Neural progenitor cell (in vitro differentiated cells): ENCODE data around the gene SLC9A5. TPM values are rescaled to one million over a fixed set of nuclear protein-coding genes. Genes with fewer than 3 reads are reported as not detected.

Experiments used
- DNase-seq: peaks from one replicate; pipeline ENCODE4 v3.0.0-alpha.2; 2016; ENCODE audit warnings: low spot score
- H2AFZ ChIP-seq: fragments of 200-600 bp; sonication (generic); replicated peaks from 2 replicates; pipeline ENCODE4 v1.6.1; 2016; ENCODE audit warnings: antibody characterized with exemption
- H3F3A ChIP-seq: fragments of 200-600 bp; sonication (generic); 2 replicates; pipeline ENCODE4 v1.6.1; 2016; ENCODE audit warnings: antibody characterized with exemption, low read depth
- H3K27ac ChIP-seq: fragments of 200-600 bp; sonication (generic); 2 replicates; pipeline ENCODE4 v1.5.1; 2016; ENCODE audit warnings: mild to moderate bottlenecking
- H3K27me3 ChIP-seq: fragments of 200-600 bp; sonication (generic); 2 replicates; pipeline ENCODE4 v1.6.1; 2016; ENCODE audit warnings: mild to moderate bottlenecking, moderate library complexity
- H3K36me3 ChIP-seq: fragments of 200-600 bp; sonication (generic); 2 replicates; pipeline ENCODE4 v1.5.1; 2016
- H3K4me1 ChIP-seq: fragments of 200-600 bp; sonication (generic); 2 replicates; pipeline ENCODE4 v1.6.1; 2016; ENCODE audit warnings: mixed run types
- H3K4me2 ChIP-seq: fragments of 200-600 bp; sonication (generic); 2 replicates; pipeline ENCODE4 v1.6.1; 2016
- H3K4me3 ChIP-seq: fragments of 200-600 bp; sonication (generic); 2 replicates; pipeline ENCODE4 v1.5.1; 2016
- H3K79me2 ChIP-seq: fragments of 200-600 bp; sonication (generic); 2 replicates; pipeline ENCODE4 v1.6.1; 2016; ENCODE audit warnings: low read depth
- H3K9ac ChIP-seq: fragments of 200-600 bp; sonication (generic); 2 replicates; pipeline ENCODE4 v1.6.1; 2016
- H3K9me3 ChIP-seq: fragments of 200-600 bp; sonication (generic); 2 replicates; pipeline ENCODE4 v1.5.1; 2016; ENCODE audit warnings: low read depth
- H4K20me1 ChIP-seq: fragments of 200-600 bp; sonication (generic); 2 replicates; pipeline ENCODE4 v1.6.1; 2016; ENCODE audit warnings: low read depth
- H3K27ac Mint-ChIP-seq: 3 replicates; pipeline ENCODE4 v1.8.0; 2021; ENCODE audit warnings: mixed read lengths
- H3K27me3 Mint-ChIP-seq: 2 replicates; pipeline ENCODE4 v1.8.0; 2022; ENCODE audit warnings: low read depth, mild to moderate bottlenecking, inconsistent platforms, moderate library complexity, mixed read lengths; ENCODE audit not compliant: insufficient read depth
- H3K36me3 Mint-ChIP-seq: 3 replicates; pipeline ENCODE4 v1.8.0; 2021; ENCODE audit warnings: mixed read lengths
- H3K4me1 Mint-ChIP-seq: 3 replicates; pipeline ENCODE4 v1.8.0; 2021; ENCODE audit warnings: mixed read lengths
- H3K4me3 Mint-ChIP-seq: 3 replicates; pipeline ENCODE4 v1.8.0; 2021; ENCODE audit warnings: mild to moderate bottlenecking, moderate library complexity, mixed read lengths
- H3K9me3 Mint-ChIP-seq: 3 replicates; pipeline ENCODE4 v1.8.0; 2020; ENCODE audit warnings: mixed read lengths
- EZH2 ChIP-seq: fragments of 200-600 bp; sonication (generic); IDR thresholded peaks from 2 replicates; pipeline ENCODE4 v1.6.1; 2017; ENCODE audit warnings: antibody characterized with exemption, mild to moderate bottlenecking, moderate library complexity
- EZH2phosphoT487 ChIP-seq: fragments of 200-600 bp; sonication (generic); IDR thresholded peaks from 2 replicates; pipeline ENCODE4 v1.6.1; 2017; ENCODE audit warnings: antibody characterized with exemption
- total RNA-seq: library from RNA; depleted of rRNA; stranded (reverse); fragments of >200 nt; gene quantifications from 2 replicates; pipeline ENCODE4 v1.2.3, GENCODE V29; 2015; ENCODE audit warnings: low replicate concordance
- TF ChIP-seq, protein P1 (sequence below): fragments of 200-600 bp; sonication (generic); IDR thresholded peaks from 2 replicates; pipeline ENCODE4 v1.5.1; 2017; ENCODE audit warnings: antibody characterized with exemption, mild to moderate bottlenecking

Gene SLC9A5
- total RNA-seq, 1 donor from 2014 or later, result 2.5 TPM

GRCh38 chr16:67249178-67250044 lies 632 bp downstream of the SLC9A5 start:
- no peaks in the 10 kb centered on the region for H3K36me3 Mint-ChIP-seq
- H3K27ac ChIP-seq, result no peak overlapping the region

DNA sequence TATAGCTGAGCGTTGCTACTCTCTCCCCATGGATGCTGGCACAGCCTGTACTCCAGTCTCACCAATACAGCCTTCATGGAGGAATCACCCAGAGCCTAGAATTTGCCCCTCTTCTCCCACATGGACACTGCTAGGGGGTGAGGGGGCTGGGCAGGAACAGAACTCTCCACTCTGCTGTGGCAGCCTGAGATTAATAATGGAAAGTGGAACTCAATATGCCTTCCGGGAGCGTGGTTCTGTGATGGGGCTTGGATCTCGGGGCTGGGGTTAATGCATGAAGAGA lies 1.2 kb downstream of the SLC9A5 start:
- peak overlapping the region; percentile 64 for H3K4me3 ChIP-seq
- Mint-ChIP-seq H3K27ac (no peak overlapping the region), H3K36me3 (no peaks in the 10 kb centered on the region), H3K9me3 (no peaks in the 10 kb centered on the region), H3K27me3 (peaks cover 24% of the 10 kb centered on the region), H3K4me1 (peaks cover 25% of the 10 kb centered on the region), H3K4me3 (peak overlapping the region; percentile 84)
- DNase-seq, result no peak
- H3K79me2 ChIP-seq, result no peaks in the 10 kb centered on the region
- no peak overlapping the region for H3K9ac ChIP-seq
- TF ChIP-seq EZH2, result no peak
- TF ChIP-seq, protein P1, sequence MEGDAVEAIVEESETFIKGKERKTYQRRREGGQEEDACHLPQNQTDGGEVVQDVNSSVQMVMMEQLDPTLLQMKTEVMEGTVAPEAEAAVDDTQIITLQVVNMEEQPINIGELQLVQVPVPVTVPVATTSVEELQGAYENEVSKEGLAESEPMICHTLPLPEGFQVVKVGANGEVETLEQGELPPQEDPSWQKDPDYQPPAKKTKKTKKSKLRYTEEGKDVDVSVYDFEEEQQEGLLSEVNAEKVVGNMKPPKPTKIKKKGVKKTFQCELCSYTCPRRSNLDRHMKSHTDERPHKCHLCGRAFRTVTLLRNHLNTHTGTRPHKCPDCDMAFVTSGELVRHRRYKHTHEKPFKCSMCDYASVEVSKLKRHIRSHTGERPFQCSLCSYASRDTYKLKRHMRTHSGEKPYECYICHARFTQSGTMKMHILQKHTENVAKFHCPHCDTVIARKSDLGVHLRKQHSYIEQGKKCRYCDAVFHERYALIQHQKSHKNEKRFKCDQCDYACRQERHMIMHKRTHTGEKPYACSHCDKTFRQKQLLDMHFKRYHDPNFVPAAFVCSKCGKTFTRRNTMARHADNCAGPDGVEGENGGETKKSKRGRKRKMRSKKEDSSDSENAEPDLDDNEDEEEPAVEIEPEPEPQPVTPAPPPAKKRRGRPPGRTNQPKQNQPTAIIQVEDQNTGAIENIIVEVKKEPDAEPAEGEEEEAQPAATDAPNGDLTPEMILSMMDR, result no peak
- no peak for TF ChIP-seq EZH2phosphoT487
- no peaks in the 10 kb centered on the region for H3K36me3 ChIP-seq
- H3K4me2 ChIP-seq, result peak overlapping the region; percentile 92
- H3K27me3 ChIP-seq, result peaks cover 41% of the 10 kb centered on the region
- peaks cover 6% of the 10 kb centered on the region for H4K20me1 ChIP-seq
- H2AFZ ChIP-seq, result no peak overlapping the region
- peaks cover 35% of the 10 kb centered on the region for H3F3A ChIP-seq
- H3K4me1 ChIP-seq, result peaks cover 25% of the 10 kb centered on the region
- H3K27ac ChIP-seq, result no peak overlapping the region
- H3K9me3 ChIP-seq, result no peaks in the 10 kb centered on the region

More at GRCh38 chr16:67249178-67250044, 632 bp downstream of the SLC9A5 start:
- H3K27ac Mint-ChIP-seq, result no peak overlapping the region
- Histone ChIP-seq H3K36me3 (no peaks in the 10 kb centered on the region), H3K27me3 (peaks cover 41% of the 10 kb centered on the region), H3K4me3 (peak overlapping the region; percentile 64), H3K9me3 (no peaks in the 10 kb centered on the region), H3K4me2 (peak overlapping the region; percentile 92), H2AFZ (peak overlapping the region; percentile 96), H4K20me1 (peaks cover 6% of the 10 kb centered on the region), H3K4me1 (peaks cover 25% of the 10 kb centered on the region), H3K79me2 (no peaks in the 10 kb centered on the region), H3K9ac (no peak overlapping the region), H3F3A (peaks cover 35% of the 10 kb centered on the region)
- H3K27me3 Mint-ChIP-seq, result peaks cover 24% of the 10 kb centered on the region
- peaks cover 27% of the 10 kb centered on the region for H3K4me1 Mint-ChIP-seq
- H3K4me3 Mint-ChIP-seq, result peak overlapping the region; percentile 84
- no peak for DNase-seq
- TF ChIP-seq EZH2phosphoT487, result no peak
- no peak for TF ChIP-seq EZH2
- TF ChIP-seq, protein P1, result no peak
- no peaks in the 10 kb centered on the region for H3K9me3 Mint-ChIP-seq

GRCh38 chr16:67252609-67253497 lies 4.1 kb downstream of the SLC9A5 start:
- no peak for DNase-seq

More at GRCh38 chr16:67252609-67253497, 4.1 kb downstream of the SLC9A5 start:
- Mint-ChIP-seq H3K27me3 (peaks cover 20% of the 10 kb centered on the region), H3K36me3 (no peaks in the 10 kb centered on the region), H3K4me3 (no peak overlapping the region), H3K9me3 (no peaks in the 10 kb centered on the region), H3K27ac (no peak overlapping the region), H3K4me1 (peaks cover 14% of the 10 kb centered on the region)
- no peak overlapping the region for H3K4me3 ChIP-seq
- peaks cover 15% of the 10 kb centered on the region for H3K4me1 ChIP-seq
- H3K36me3 ChIP-seq, result no peaks in the 10 kb centered on the region
- no peaks in the 10 kb centered on the region for H4K20me1 ChIP-seq
- TF ChIP-seq, protein P1, result no peak
- TF ChIP-seq EZH2phosphoT487, result no peak
- no peak for TF ChIP-seq EZH2
- H2AFZ ChIP-seq, result no peak overlapping the region
- H3K27me3 ChIP-seq, result peaks cover 33% of the 10 kb centered on the region
- no peaks in the 10 kb centered on the region for H3K9me3 ChIP-seq
- H3K4me2 ChIP-seq, result no peak overlapping the region
- H3F3A ChIP-seq, result peaks cover 17% of the 10 kb centered on the region
- H3K9ac ChIP-seq, result no peak overlapping the region
- H3K79me2 ChIP-seq, result no peaks in the 10 kb centered on the region
- no peak overlapping the region for H3K27ac ChIP-seq
